Duodenal mucosa (tissue), 2 donors: ENCODE data around the gene WDR18.

Experiments
- H3K27ac ChIP-seq: one replicate; pipeline ENCODE4 v1.7.0; 2013; ENCODE audit warnings: low read depth, low read length
- H3K27me3 ChIP-seq, 2 donors: one replicate each; pipeline ENCODE4 v1.7.0; 2013; ENCODE audit warnings: low read length in 2 of 2, control low read depth in 1 of 2; ENCODE audit not compliant: insufficient read depth in 2 of 2, control insufficient read depth in 1 of 2
- H3K36me3 ChIP-seq, 2 donors: one replicate each; pipeline ENCODE4 v1.7.0; 2013; ENCODE audit warnings: low read length in 2 of 2, control low read depth in 1 of 2; ENCODE audit not compliant: insufficient read depth in 2 of 2, control insufficient read depth in 1 of 2
- H3K4me1 ChIP-seq, 2 donors: one replicate each; pipeline ENCODE4 v1.7.0; 2013; ENCODE audit warnings: low read length in 2 of 2, control low read depth in 1 of 2; ENCODE audit not compliant: insufficient read depth in 2 of 2, control insufficient read depth in 1 of 2
- H3K4me3 ChIP-seq, 2 donors: one replicate each; pipeline ENCODE4 v1.7.0; 2013; ENCODE audit warnings: low read length in 2 of 2, low read depth in 1 of 2
- H3K9ac ChIP-seq, 2 donors: one replicate each; pipeline ENCODE4 v1.7.0; 2013; ENCODE audit warnings: low read length in 2 of 2, low read depth in 1 of 2
- H3K9me3 ChIP-seq, 2 donors: one replicate each; pipeline ENCODE4 v1.7.0; 2013; ENCODE audit warnings: low read length in 2 of 2, control low read depth in 1 of 2; ENCODE audit not compliant: control insufficient read depth in 1 of 2

The WDR18 gene

DNA sequence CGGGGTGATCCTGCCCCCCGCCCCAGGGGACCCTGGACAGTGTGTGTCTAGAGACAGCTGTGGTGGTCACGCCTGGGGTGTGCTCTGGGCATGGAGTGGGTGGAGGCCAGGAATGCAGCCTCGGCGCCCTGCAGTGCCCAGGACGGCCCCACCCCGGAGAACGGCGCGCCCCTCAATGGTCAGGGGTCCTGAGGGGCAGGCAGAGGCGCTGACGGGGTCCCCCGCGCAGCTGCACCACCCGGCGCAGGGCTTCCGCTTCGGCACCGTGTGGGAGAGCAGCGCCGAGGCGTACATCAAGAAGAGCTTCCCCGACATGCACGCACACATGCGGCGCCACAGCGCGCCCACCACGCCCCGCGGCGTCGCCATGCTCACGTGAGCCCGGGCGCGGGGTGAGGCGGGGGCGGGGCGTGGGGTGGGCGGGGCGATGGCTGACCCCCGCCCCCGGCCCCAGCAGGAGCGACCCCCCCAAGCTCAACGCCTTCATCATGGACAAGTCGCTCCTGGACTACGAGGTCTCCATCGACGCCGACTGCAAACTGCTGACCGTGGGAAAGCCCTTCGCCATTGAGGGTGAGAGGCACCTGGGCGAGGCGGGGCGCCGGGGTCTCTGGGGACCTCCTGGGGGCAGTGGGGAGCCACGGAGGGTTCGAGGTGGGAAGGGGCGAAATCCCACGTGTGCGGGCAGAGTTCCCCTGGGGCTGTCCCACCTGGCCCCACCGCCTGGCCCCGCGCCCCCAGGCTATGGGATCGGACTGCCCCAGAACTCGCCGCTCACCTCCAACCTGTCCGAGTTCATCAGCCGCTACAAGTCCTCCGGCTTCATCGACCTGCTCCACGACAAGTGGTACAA is 23.5 kb downstream of the WDR18 start:
- Histone ChIP-seq H3K27ac (no peak overlapping the region), H3K9ac (no peak overlapping the region), H3K4me1 (no peaks in the 10 kb centered on the region), H3K27me3 (peaks cover 0 to 9% of the 10 kb centered on the region in 2 donors), H3K4me3 (no peak overlapping the region), H3K9me3 (no peaks in the 10 kb centered on the region), H3K36me3 (peaks cover 3 to 24% of the 10 kb centered on the region in 2 donors)

DNA sequence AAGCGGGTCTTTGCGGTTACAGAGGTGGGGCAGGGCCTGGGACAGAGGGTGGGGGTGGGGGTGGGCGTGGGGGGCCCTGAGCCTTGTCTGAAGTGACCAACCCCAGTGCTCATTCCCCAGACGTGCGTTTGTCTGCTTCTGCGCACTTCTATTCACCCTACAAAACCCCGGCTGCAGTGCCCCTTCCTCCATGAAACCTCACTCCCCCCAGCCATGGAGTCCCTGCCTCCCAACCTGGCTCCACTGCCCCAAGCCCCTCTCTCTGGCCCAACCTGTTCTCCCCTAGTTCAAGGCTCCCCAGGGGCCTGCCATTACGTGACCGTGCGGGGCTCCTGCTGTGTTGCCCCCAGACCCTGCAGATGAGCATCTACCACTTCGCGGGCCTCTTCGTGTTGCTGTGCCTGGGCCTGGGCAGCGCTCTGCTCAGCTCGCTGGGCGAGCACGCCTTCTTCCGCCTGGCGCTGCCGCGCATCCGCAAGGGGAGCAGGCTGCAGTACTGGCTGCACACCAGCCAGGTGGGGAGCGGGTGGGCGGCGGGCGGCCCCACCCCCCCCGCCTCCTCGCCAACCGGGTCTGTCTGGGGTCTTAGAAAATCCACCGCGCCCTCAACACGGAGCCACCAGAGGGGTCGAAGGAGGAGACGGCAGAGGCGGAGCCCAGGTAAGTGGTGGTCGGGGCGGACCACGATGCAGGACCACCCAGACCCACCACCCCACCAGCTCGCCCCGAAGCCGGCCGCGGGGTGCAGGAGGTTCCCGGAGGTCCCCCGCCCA is 24.3 kb downstream of the WDR18 start:
- Histone ChIP-seq H3K27me3 (peaks cover 0 to 8% of the 10 kb centered on the region in 2 donors), H3K4me1 (no peaks in the 10 kb centered on the region), H3K27ac (no peak overlapping the region), H3K36me3 (peaks cover 3 to 31% of the 10 kb centered on the region in 2 donors), H3K9me3 (no peaks in the 10 kb centered on the region), H3K9ac (no peak overlapping the region), H3K4me3 (no peak overlapping the region)

DNA sequence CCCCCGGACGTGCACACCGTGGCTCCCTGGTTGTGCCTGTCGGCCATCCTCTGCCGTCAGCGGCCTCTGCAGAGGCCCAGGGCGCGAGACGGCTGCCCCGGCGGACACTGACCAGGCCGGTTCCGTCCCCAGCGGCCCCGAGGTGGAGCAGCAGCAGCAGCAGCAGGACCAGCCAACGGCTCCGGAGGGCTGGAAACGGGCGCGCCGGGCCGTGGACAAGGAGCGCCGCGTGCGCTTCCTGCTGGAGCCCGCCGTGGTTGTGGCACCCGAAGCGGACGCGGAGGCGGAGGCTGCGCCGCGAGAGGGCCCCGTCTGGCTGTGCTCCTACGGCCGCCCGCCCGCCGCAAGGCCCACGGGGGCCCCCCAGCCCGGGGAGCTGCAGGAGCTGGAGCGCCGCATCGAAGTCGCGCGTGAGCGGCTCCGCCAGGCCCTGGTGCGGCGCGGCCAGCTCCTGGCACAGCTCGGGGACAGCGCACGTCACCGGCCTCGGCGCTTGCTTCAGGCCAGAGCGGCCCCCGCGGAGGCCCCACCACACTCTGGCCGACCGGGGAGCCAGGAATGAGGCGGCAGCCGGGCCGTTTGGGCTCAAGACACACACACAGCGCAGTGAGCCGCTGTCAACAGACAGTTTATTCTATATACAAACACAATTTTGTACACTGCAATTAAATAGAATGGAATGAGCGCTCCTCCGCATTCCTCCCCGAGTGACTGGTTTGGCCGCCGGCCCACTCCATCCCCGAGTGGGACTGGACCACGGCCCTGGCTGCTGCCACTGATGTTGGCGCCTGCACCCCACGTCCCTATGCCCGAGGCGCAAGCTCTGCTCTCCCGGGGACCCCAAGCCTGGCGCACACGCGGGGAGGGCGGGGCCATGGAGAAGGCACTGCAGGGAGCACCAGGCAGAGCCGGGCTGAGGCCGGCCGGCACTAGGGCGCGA is 25.2 kb downstream of the WDR18 start:
- no peak overlapping the region for H3K9ac ChIP-seq
- H3K9me3 ChIP-seq = no peaks in the 10 kb centered on the region
- peaks cover 0 to 4% of the 10 kb centered on the region in 2 donors for H3K27me3 ChIP-seq
- H3K27ac ChIP-seq = no peak overlapping the region
- H3K4me3 ChIP-seq = no peak overlapping the region
- H3K36me3 ChIP-seq = peaks cover 3 to 39% of the 10 kb centered on the region in 2 donors
- H3K4me1 ChIP-seq = no peaks in the 10 kb centered on the region

DNA sequence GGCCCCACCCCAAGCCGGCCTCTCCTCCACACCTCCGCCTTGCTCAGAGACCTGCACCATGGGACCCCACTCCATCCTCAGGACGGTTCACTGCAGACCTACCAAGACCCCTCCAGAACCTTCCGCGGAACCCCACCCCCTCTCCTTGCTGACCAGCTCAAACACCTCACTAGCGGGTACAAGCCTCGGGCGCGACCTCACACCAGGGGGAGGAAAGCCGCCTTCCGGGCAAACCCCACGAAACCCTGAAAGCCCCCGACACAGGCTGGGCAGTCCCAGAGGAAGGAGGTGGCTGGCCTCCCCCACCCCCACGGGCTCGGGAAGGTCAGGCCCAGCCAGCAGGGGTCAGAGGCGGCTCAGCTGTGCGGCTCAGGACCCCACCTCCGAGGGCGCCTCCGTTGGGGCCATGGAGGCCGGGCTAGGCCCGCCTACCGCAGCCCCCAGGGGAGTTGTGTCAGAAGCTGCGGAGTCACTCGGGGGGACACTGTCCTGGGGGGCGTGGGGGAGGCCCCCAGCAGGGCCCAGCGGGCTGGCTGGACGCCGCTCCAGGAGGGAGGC is 25.9 kb downstream of the WDR18 start:
- H3K9me3 ChIP-seq = no peaks in the 10 kb centered on the region
- H3K9ac ChIP-seq = no peak overlapping the region
- no peaks in the 10 kb centered on the region for H3K27me3 ChIP-seq
- no peaks in the 10 kb centered on the region for H3K4me1 ChIP-seq
- H3K4me3 ChIP-seq = no peak overlapping the region
- peaks cover 3 to 39% of the 10 kb centered on the region in 2 donors for H3K36me3 ChIP-seq
- H3K27ac ChIP-seq = no peak overlapping the region

DNA sequence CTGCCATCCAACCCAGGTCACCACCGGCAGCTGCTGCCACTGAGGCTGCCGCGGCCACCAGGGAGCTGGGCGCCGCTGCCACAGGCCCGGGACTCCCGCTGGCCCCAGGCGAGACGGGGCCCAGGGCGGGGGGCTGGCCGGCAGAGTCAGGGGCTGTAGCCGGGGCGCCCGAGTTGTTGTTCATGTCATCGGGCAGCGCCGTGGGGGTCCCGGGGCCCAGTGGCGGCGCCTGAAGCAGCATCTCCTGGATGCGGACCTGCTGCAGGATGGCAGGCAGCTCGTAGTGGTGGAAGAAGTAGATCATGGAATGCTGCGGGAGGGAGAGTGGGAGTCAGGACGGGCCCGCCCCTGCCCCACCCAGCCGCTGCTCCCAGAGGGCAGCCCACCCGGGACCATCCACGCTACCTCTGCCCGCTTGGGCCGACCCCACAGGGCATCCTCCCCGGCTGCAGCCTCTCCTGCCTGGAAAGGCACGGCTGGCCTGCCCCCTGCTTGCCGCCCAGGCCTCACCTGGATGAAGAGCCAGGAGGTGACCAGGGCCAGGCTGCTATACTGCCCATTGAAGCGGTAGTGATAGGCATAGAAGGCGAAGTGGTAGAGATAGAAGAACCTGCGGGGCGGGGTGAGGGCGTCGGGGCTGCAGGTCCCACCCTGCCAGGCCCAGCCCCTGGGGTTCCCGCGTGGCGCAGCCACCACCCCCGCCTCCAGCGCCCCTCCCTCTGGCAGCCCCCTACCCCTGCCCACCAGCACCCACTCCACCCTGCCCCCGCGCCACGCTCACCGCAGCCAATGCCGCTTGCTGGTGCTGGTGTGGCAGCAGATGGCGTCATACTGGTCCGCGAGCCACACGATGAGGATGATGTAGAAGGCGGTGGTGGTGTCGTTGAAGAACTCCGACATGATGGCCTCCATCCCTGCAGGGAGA is 26.7 kb downstream of the WDR18 start:
- H3K9me3 ChIP-seq = no peaks in the 10 kb centered on the region

DNA sequence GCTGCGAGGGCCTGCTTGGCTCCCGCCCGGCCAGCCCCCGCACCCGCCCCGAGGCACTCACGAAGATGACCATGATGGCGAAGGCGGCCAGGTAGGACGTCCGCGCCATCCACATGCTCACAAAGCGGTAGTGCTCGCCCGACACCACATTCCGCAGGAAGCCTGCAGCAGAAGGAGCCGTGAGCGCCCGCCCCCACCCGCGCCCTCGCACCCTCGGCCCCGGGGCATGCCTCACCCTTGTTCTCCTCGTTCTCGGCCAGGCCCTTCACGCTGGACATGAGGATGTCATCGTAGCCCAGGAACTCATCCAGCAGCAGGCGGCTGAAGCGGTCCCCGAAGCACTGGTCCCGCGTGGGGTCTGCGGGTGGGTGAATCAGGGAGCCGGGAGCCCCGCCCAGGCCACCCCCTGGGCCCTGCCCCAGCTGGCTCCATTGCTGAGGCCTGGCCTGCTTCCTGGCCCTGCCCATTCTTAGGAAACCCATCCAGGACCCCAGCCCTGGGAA is 27.7 kb downstream of the WDR18 start:
- no peaks in the 10 kb centered on the region for H3K9me3 ChIP-seq
- H3K4me1 ChIP-seq = peaks cover 8 to 12% of the 10 kb centered on the region in 2 donors
- no peak overlapping the region for H3K4me3 ChIP-seq
- H3K9ac ChIP-seq = no peak overlapping the region
- peaks cover 3 to 39% of the 10 kb centered on the region in 2 donors for H3K36me3 ChIP-seq
- no peaks in the 10 kb centered on the region for H3K27me3 ChIP-seq
- no peak overlapping the region for H3K27ac ChIP-seq

More for the DNA sequence above, 26.7 kb downstream of the WDR18 start:
- Histone ChIP-seq H3K36me3 (peaks cover 3 to 39% of the 10 kb centered on the region in 2 donors), H3K4me1 (peaks cover 0 to 4% of the 10 kb centered on the region in 2 donors), H3K4me3 (no peak overlapping the region), H3K27me3 (no peaks in the 10 kb centered on the region), H3K9ac (no peak overlapping the region), H3K27ac (no peak overlapping the region)

DNA sequence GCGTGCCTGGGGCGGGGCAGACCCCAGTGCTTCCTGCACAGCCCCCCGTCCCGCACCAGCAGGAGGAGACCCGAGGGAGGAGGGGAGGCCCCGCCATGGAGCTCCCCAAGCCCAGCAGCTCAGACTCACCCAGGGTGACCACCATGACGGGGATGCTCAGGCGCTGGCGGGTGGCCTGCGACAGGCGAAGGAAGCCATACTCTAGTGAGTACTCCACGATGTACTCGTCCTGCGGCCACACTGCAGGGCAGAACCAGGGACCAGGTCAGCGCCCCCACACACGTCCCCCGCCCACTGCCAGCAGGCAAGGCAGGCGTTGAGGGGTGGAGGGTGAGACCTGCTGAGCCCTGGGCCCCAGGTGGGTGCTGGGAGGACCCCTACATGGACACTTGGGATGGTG is 28.2 kb downstream of the WDR18 start:
- Histone ChIP-seq H3K27ac (no peak overlapping the region), H3K9ac (no peak overlapping the region), H3K4me1 (peaks cover 13 to 16% of the 10 kb centered on the region in 2 donors), H3K9me3 (no peaks in the 10 kb centered on the region), H3K27me3 (no peaks in the 10 kb centered on the region), H3K36me3 (peaks cover 3 to 39% of the 10 kb centered on the region in 2 donors), H3K4me3 (no peak overlapping the region)

DNA sequence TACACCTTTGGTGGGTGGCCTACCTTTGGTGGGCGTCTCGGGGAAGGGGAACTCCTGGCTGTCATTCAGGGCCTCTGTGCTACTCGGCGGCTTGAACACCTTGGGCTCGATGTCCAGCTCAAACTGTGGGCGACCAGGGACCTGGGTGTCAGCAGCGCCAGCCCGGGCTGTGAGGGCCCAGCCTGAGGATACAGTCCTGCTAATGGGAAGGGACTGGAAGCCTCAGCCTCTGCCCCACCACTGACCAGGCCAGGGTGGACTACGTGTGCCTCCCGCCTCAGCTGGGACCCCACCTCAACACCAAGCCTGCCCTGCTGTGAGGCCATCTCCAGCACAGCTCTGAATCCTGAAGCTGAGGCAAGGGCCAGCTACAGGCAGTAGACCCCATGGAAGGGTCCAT is 29.1 kb downstream of the WDR18 start:
- Histone ChIP-seq H3K9me3 (no peaks in the 10 kb centered on the region), H3K4me1 (peaks cover 22 to 25% of the 10 kb centered on the region in 2 donors), H3K4me3 (no peak overlapping the region), H3K36me3 (peaks cover 3 to 39% of the 10 kb centered on the region in 2 donors), H3K27ac (no peak overlapping the region), H3K9ac (no peak overlapping the region), H3K27me3 (no peaks in the 10 kb centered on the region)
